IMR-90 (cell line): Measurements from ENCODE around the gene GSTP1. TPM values are rescaled to one million over a fixed set of nuclear protein-coding genes. Genes with fewer than 3 reads are reported as not detected.

ENCODE experiments used
- ATAC-seq: fragments of 200-7000 bp; cut with Tn5 transposase; 2 replicates; pipeline ENCODE4 v1.9.1; 2020; ENCODE audit warnings: low read depth, mild to moderate bottlenecking, moderate library complexity
- BruUV-seq: library from RNA; stranded (reverse); fragments of 400-500 nt; replicated peaks from 2 replicates; lab custom pipeline; 2021; lab: Mats Ljungman, UMichigan
- CTCF ChIA-PET: fragments of 300-600 bp; formaldehyde crosslinking; extraction: SDS; loops from one replicate; lab custom pipeline; 2021; ENCODE audit warnings: antibody characterized with exemption; lab: Yijun Ruan, JAX
- POLR2A ChIA-PET: fragments of 300-600 bp; sonication (Branson Sonifier 250); formaldehyde crosslinking; loops from one replicate; lab custom pipeline; 2022; ENCODE audit warnings: antibody characterized with exemption; ENCODE audit not compliant: unreplicated experiment; lab: Charles Lee
- DNase-seq: peaks from one replicate; pipeline ENCODE4 v3.0.0; 2013
- H2AFZ ChIP-seq: replicated peaks from 2 replicates; pipeline ENCODE3; 2013; ENCODE audit warnings: low read length, mild to moderate bottlenecking; ENCODE audit not compliant: poor library complexity
- H2AK5ac ChIP-seq: 2 replicates; pipeline ENCODE4 v1.6.1; 2013; ENCODE audit warnings: low read depth, low read length, inconsistent platforms
- H2AK9ac ChIP-seq: replicated peaks from 2 replicates; pipeline ENCODE3; 2013; ENCODE audit warnings: mild to moderate bottlenecking, low read depth, low read length, moderate library complexity; ENCODE audit not compliant: poor library complexity
- H2BK120ac ChIP-seq: 2 replicates; pipeline ENCODE4 v1.6.1; 2013; ENCODE audit warnings: low read depth, low read length, inconsistent platforms
- H2BK15ac ChIP-seq: 3 replicates; pipeline ENCODE4 v1.6.1; 2013; ENCODE audit warnings: low read depth, low read length, inconsistent platforms
- H2BK20ac ChIP-seq: 2 replicates; pipeline ENCODE4 v1.6.1; 2013; ENCODE audit warnings: low read depth, mild to moderate bottlenecking, inconsistent platforms, low read length, moderate library complexity
- H2BK5ac ChIP-seq: 2 replicates; pipeline ENCODE4 v1.6.1; 2013; ENCODE audit warnings: mild to moderate bottlenecking, low read depth, low read length, inconsistent platforms; ENCODE audit not compliant: poor library complexity, severe bottlenecking
- H3K14ac ChIP-seq: replicated peaks from 2 replicates; pipeline ENCODE4 v1.6.1; 2013; ENCODE audit warnings: low read depth, low read length, inconsistent platforms
- H3K18ac ChIP-seq: 2 replicates; pipeline ENCODE4 v1.6.1; 2013; ENCODE audit warnings: low read depth, low read length, control low read depth
- H3K23ac ChIP-seq: 2 replicates; pipeline ENCODE4 v1.6.1; 2013; ENCODE audit warnings: low read depth, low read length, inconsistent platforms
- H3K27ac ChIP-seq: 2 replicates; pipeline ENCODE4 v1.5.1; 2013; ENCODE audit warnings: mild to moderate bottlenecking, control low read depth, low read length; ENCODE audit not compliant: insufficient read depth
- H3K27me3 ChIP-seq: 2 replicates; pipeline ENCODE4 v1.6.1; 2013; ENCODE audit warnings: low read length; ENCODE audit not compliant: control insufficient read depth, insufficient read depth
- H3K36me3 ChIP-seq: 2 replicates; pipeline ENCODE4 v1.6.1; 2013; ENCODE audit warnings: low read length, mixed read lengths; ENCODE audit not compliant: control insufficient read depth, insufficient read depth
- H3K4ac ChIP-seq: 2 replicates; pipeline ENCODE4 v1.6.1; 2013; ENCODE audit warnings: low read depth, low read length, inconsistent platforms
- H3K4me1 ChIP-seq: 2 replicates; pipeline ENCODE4 v1.6.1; 2013; ENCODE audit warnings: low read length, mixed read lengths; ENCODE audit not compliant: control insufficient read depth, insufficient read depth
- H3K4me2 ChIP-seq: 2 replicates; pipeline ENCODE4 v1.6.1; 2013; ENCODE audit warnings: low read depth, mild to moderate bottlenecking, control low read depth, low read length, moderate library complexity
- H3K4me3 ChIP-seq: 2 replicates; pipeline ENCODE4 v1.5.1; 2013; ENCODE audit warnings: low read depth, mild to moderate bottlenecking, control low read depth, low read length, moderate library complexity; ENCODE audit not compliant: insufficient read depth
- H3K56ac ChIP-seq: 2 replicates; pipeline ENCODE4 v1.6.1; 2013; ENCODE audit warnings: low read length, inconsistent platforms; ENCODE audit not compliant: insufficient read depth; ENCODE audit errors: extremely low read depth
- H3K79me1 ChIP-seq, 2 experiments: 2 replicates each; pipeline ENCODE4 v1.6.1; 2013; ENCODE audit warnings: low read length in 2 of 2, inconsistent platforms in 1 of 2, low read depth in 1 of 2
- H3K9ac ChIP-seq: 2 replicates; pipeline ENCODE4 v1.6.1; 2013; ENCODE audit warnings: low read depth, low read length, control low read depth
- H3K9me1 ChIP-seq: 2 replicates; pipeline ENCODE4 v1.6.1; 2013; ENCODE audit warnings: low read length, inconsistent platforms; ENCODE audit not compliant: insufficient read depth
- H3K9me3 ChIP-seq: 2 replicates; pipeline ENCODE4 v1.6.1; 2013; ENCODE audit warnings: low read length; ENCODE audit not compliant: control insufficient read depth, insufficient read depth
- H4K20me1 ChIP-seq: 2 replicates; pipeline ENCODE4 v1.6.1; 2013; ENCODE audit warnings: low read length, inconsistent platforms; ENCODE audit not compliant: insufficient read depth
- H4K5ac ChIP-seq: 2 replicates; pipeline ENCODE4 v1.6.1; 2013; ENCODE audit warnings: mild to moderate bottlenecking, low read depth, low read length, control low read depth
- H4K8ac ChIP-seq, 2 experiments: 2 replicates each; pipeline ENCODE4 v1.6.1; 2013; ENCODE audit warnings: low read depth in 2 of 2, low read length in 2 of 2, control low read depth in 1 of 2, inconsistent platforms in 1 of 2
- H4K91ac ChIP-seq: 2 replicates; pipeline ENCODE4 v1.6.1; 2013; ENCODE audit warnings: low read depth, low read length, inconsistent platforms; ENCODE audit not compliant: insufficient read depth
- BHLHE40 ChIP-seq: fragments of 150-350 bp; IDR thresholded peaks from 2 replicates; pipeline ENCODE4 v1.6.1; 2016; ENCODE audit warnings: mild to moderate bottlenecking, low read depth, low read length
- CEBPB ChIP-seq: IDR thresholded peaks from 2 replicates; pipeline ENCODE4 v1.6.1; 2012; ENCODE audit warnings: low read depth, low read length, improper control_type of control experiment
- CHD1 ChIP-seq: IDR thresholded peaks from 2 replicates; pipeline ENCODE4 v1.6.1; 2012; ENCODE audit warnings: low read depth, low read length, improper control_type of control experiment
- CTCF ChIP-seq: conservative IDR thresholded peaks from 2 replicates; pipeline ENCODE4 v1.5.1; 2012; ENCODE audit warnings: mild to moderate bottlenecking, low read depth, low read length, improper control_type of control experiment
- FOS ChIP-seq: fragments of 150-350 bp; IDR thresholded peaks from 2 replicates; pipeline ENCODE4 v1.6.1; 2016; ENCODE audit warnings: low read depth, low read length
- MAFK ChIP-seq: IDR thresholded peaks from 2 replicates; pipeline ENCODE4 v1.6.1; 2012; ENCODE audit warnings: low read depth, low read length, improper control_type of control experiment
- MAZ ChIP-seq: IDR thresholded peaks from 2 replicates; pipeline ENCODE4 v1.6.1; 2012; ENCODE audit warnings: low read depth, mild to moderate bottlenecking, low read length, improper control_type of control experiment, moderate library complexity, borderline replicate concordance
- MXI1 ChIP-seq: IDR thresholded peaks from 2 replicates; pipeline ENCODE4 v1.6.1; 2012; ENCODE audit warnings: low read depth, mild to moderate bottlenecking, low read length, moderate library complexity, borderline replicate concordance
- NFE2L2 ChIP-seq: fragments of 150-350 bp; IDR thresholded peaks from 2 replicates; pipeline ENCODE4 v1.6.1; 2016; ENCODE audit warnings: low read depth, mild to moderate bottlenecking, low read length
- POLR2A ChIP-seq: IDR thresholded peaks from 2 replicates; pipeline ENCODE4 v1.6.1; 2012; ENCODE audit warnings: mild to moderate bottlenecking, low read depth, low read length
- RAD21 ChIP-seq: IDR thresholded peaks from 2 replicates; pipeline ENCODE4 v1.6.1; 2012; ENCODE audit warnings: low read length, improper control_type of control experiment
- RCOR1 ChIP-seq: IDR thresholded peaks from 2 replicates; pipeline ENCODE4 v1.6.1; 2012; ENCODE audit warnings: mild to moderate bottlenecking, low read length, improper control_type of control experiment; ENCODE audit not compliant: insufficient replicate concordance
- RFX5 ChIP-seq: IDR thresholded peaks from 2 replicates; pipeline ENCODE4 v1.8.0; 2012; ENCODE audit warnings: low read depth, mild to moderate bottlenecking, low read length, moderate library complexity
- SMC3 ChIP-seq: fragments of 150-350 bp; IDR thresholded peaks from 2 replicates; pipeline ENCODE4 v1.6.1; 2016; ENCODE audit warnings: low read depth, mild to moderate bottlenecking, antibody characterized with exemption, low read length, moderate library complexity
- USF2 ChIP-seq: fragments of 150-350 bp; IDR thresholded peaks from 2 replicates; pipeline ENCODE4 v1.6.1; 2017; ENCODE audit warnings: mild to moderate bottlenecking, antibody characterized with exemption, low read length, low read depth
- WGBS, 2 experiments: methylation state at CpG; one replicate each; pipeline versions ENCODE4 v1.1.5 to v1.1.7; 2013; ENCODE audit warnings: missing lambda C conversion rate in 2 of 2; ENCODE audit not compliant: insufficient read length in 1 of 2; ENCODE audit errors: extremely low coverage in 2 of 2; 5-methylcytosine and 5-hydroxymethylcytosine counted together
- dilution Hi-C: fragments of 300-500 bp; cut with HindIII; formaldehyde crosslinking; loops from one replicate; pipeline ENCODE4 v1.14.3; 2018; ENCODE audit warnings: low sequenced_read_pairs; ENCODE audit not compliant: unreplicated experiment
- in situ Hi-C: fragments of 300-500 bp; cut with MboI; formaldehyde crosslinking; loops from 3 replicates; pipeline ENCODE4 v1.14.3; 2019; ENCODE audit warnings: low sequenced_read_pairs, inconsistent platforms, mixed read lengths
- intact Hi-C: fragments of 100-400 bp; cut with micrococcal nuclease; formaldehyde crosslinking; loops from 2 replicates; pipeline ENCODE4 v1.10.0; 2022
- polyA plus RNA-seq, 3 experiments: library from polyadenylated mRNA; depleted of rRNA; stranded (reverse); fragments of >200 nt; gene quantifications; 2 replicates each; pipeline ENCODE4 v1.2.3, GENCODE V29; 2012; ENCODE audit warnings: low replicate concordance in 1 of 3
- total RNA-seq: library from RNA; depleted of rRNA; stranded (reverse); fragments of >200 nt; gene quantifications from 2 replicates; pipeline ENCODE4 v1.2.3, GENCODE V29; 2012
- TF ChIP-seq, protein P1 (sequence below): fragments of 150-350 bp; IDR thresholded peaks from 2 replicates; pipeline ENCODE4 v1.6.1; 2016; ENCODE audit warnings: low read depth, mild to moderate bottlenecking, low read length, moderate library complexity, borderline replicate concordance

Gene GSTP1
- total and polyA plus RNA-seq, 2 of the 4 experiments (the other 2 are of a cell fraction): 947 to 1,539 TPM

- no CpG with 5 or more reads among the region's 3 CpGs for WGBS, 2 experiments
- Histone ChIP-seq H3K18ac (no peak overlapping the region), H4K5ac (no peak overlapping the region), H3K23ac (no peak overlapping the region), H3K9me3 (peaks cover 5% of the 10 kb centered on the region; the same call in 1 of the 2 replicates), H3K4me2 (no peak overlapping the region), H4K91ac (no peak overlapping the region), H2BK120ac (no peak overlapping the region), H3K56ac (no peak overlapping the region), H3K4ac (no peak overlapping the region), H2BK20ac (no peak overlapping the region), H3K9ac (no peak overlapping the region), H3K4me1 (no peaks in the 10 kb centered on the region), H4K20me1 (no peaks in the 10 kb centered on the region), H4K8ac (no peak overlapping the region), H3K27me3 (peaks cover 4% of the 10 kb centered on the region; the same call in 1 of the 2 replicates), H3K36me3 (no peaks in the 10 kb centered on the region), H2AFZ (no peak overlapping the region), H3K9me1 (no peaks in the 10 kb centered on the region), H2AK5ac (no peak overlapping the region), H3K79me1 (no peaks in the 10 kb centered on the region), H2AK9ac (no peak overlapping the region), H2BK5ac (no peak overlapping the region), H2BK15ac (no peak overlapping the region), H3K27ac (no peak overlapping the region), H3K14ac (no peak overlapping the region), H3K4me3 (no peak overlapping the region)
- dilution Hi-C loops (no loop called here), in situ Hi-C loops (no loop called here), intact Hi-C loops (no loop called here)
- DNase-seq (no peak), ATAC-seq (no peak)
- ChIA-PET CTCF (no interaction called here), POLR2A (no interaction called here)
- BruUV-seq: no TSS peak
- TF ChIP-seq POLR2A: no peak
- no peak for TF ChIP-seq MAFK
- TF ChIP-seq MXI1: no peak
- TF ChIP-seq CTCF: no peak
- TF ChIP-seq CHD1: no peak
- no peak for TF ChIP-seq FOS
- TF ChIP-seq RFX5: no peak
- no peak for TF ChIP-seq RAD21
- TF ChIP-seq, protein P1, sequence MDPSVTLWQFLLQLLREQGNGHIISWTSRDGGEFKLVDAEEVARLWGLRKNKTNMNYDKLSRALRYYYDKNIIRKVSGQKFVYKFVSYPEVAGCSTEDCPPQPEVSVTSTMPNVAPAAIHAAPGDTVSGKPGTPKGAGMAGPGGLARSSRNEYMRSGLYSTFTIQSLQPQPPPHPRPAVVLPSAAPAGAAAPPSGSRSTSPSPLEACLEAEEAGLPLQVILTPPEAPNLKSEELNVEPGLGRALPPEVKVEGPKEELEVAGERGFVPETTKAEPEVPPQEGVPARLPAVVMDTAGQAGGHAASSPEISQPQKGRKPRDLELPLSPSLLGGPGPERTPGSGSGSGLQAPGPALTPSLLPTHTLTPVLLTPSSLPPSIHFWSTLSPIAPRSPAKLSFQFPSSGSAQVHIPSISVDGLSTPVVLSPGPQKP: no peak
- TF ChIP-seq MAZ: no peak
- TF ChIP-seq BHLHE40: no peak
- no peak for TF ChIP-seq USF2
- TF ChIP-seq SMC3: no peak
- no peak for TF ChIP-seq NFE2L2
- no peak for TF ChIP-seq CEBPB
- no peak for TF ChIP-seq RCOR1
Measured at GRCh38 chr11:67556244-67556643, 27.4 kb upstream of the GSTP1 start.
